Loucy (cell line): ENCODE results near the gene EFL1.

Experiments used
- H2AFZ ChIP-seq: fragments of 200-600 bp; sonication (generic); 2 replicates; pipeline ENCODE4 v1.6.0; 2016; ENCODE audit warnings: antibody characterized with exemption, mild to moderate bottlenecking, low read length, moderate library complexity
- H3F3A ChIP-seq: fragments of 200-600 bp; 2 replicates; pipeline ENCODE4 v1.6.0; 2016; ENCODE audit warnings: antibody characterized with exemption, low read depth, mild to moderate bottlenecking
- H3K27me3 ChIP-seq: fragments of 200-600 bp; sonication (generic); 2 replicates; pipeline ENCODE4 v1.6.1; 2014; ENCODE audit warnings: low read length, mild to moderate bottlenecking; ENCODE audit not compliant: insufficient read depth, poor library complexity, severe bottlenecking
- H3K36me3 ChIP-seq: fragments of 200-600 bp; sonication (generic); 2 replicates; pipeline ENCODE4 v1.6.1; 2016; ENCODE audit warnings: low read length; ENCODE audit not compliant: insufficient read depth
- H3K4me1 ChIP-seq: fragments of 200-600 bp; sonication (generic); 2 replicates; pipeline ENCODE4 v1.5.1; 2014; ENCODE audit warnings: low read length, mild to moderate bottlenecking; ENCODE audit not compliant: insufficient read depth, poor library complexity, severe bottlenecking
- H3K4me2 ChIP-seq: fragments of 200-600 bp; sonication (generic); 2 replicates; pipeline ENCODE4 v1.6.0; 2014; ENCODE audit warnings: antibody characterized with exemption, low read length, low read depth, mild to moderate bottlenecking; ENCODE audit not compliant: poor library complexity, severe bottlenecking
- H3K4me3 ChIP-seq: fragments of 200-600 bp; sonication (generic); 2 replicates; pipeline ENCODE4 v1.5.1; 2014; ENCODE audit warnings: low read length, mild to moderate bottlenecking, mixed read lengths; ENCODE audit not compliant: poor library complexity, severe bottlenecking
- H3K79me2 ChIP-seq: fragments of 200-600 bp; sonication (generic); 2 replicates; pipeline ENCODE4 v1.6.1; 2014; ENCODE audit warnings: low read length; ENCODE audit not compliant: insufficient read depth
- H3K9ac ChIP-seq: fragments of 200-600 bp; sonication (generic); 2 replicates; pipeline ENCODE4 v1.6.0; 2014; ENCODE audit warnings: mild to moderate bottlenecking, low read depth, low read length, moderate library complexity; ENCODE audit not compliant: poor library complexity, severe bottlenecking
- H3K9me2 ChIP-seq: fragments of 200-600 bp; sonication (generic); replicated peaks from 2 replicates; pipeline ENCODE4 v1.6.1; 2016; ENCODE audit warnings: low read depth, low read length, mixed read lengths
- H3K9me3 ChIP-seq: fragments of 200-600 bp; sonication (generic); 2 replicates; pipeline ENCODE4 v1.6.1; 2014; ENCODE audit warnings: mild to moderate bottlenecking, antibody characterized with exemption, low read length, low read depth; ENCODE audit not compliant: insufficient read depth
- H4K20me1 ChIP-seq: fragments of 200-600 bp; sonication (generic); 2 replicates; pipeline ENCODE4 v1.6.0; 2014; ENCODE audit warnings: antibody characterized with exemption, low read length, mild to moderate bottlenecking; ENCODE audit not compliant: insufficient read depth, poor library complexity, severe bottlenecking
- CTCF ChIP-seq: fragments of 200-600 bp; sonication (generic); conservative IDR thresholded peaks from 2 replicates; pipeline ENCODE4 v1.5.1; 2014; ENCODE audit warnings: mild to moderate bottlenecking, antibody characterized with exemption, low read length
- EZH2phosphoT487 ChIP-seq: fragments of 200-600 bp; IDR thresholded peaks from 2 replicates; pipeline ENCODE4 v1.6.1; 2018; ENCODE audit warnings: antibody characterized with exemption, mild to moderate bottlenecking, moderate library complexity, borderline replicate concordance

The EFL1 gene

GRCh38 chr15:82178061-82178460 is 84.5 kb downstream of the EFL1 start:
- H3K79me2 ChIP-seq, result no peaks in the 10 kb centered on the region
- no peak overlapping the region for H3K4me3 ChIP-seq
- no peak overlapping the region for H3K9ac ChIP-seq
- no peaks in the 10 kb centered on the region for H3F3A ChIP-seq
- H3K36me3 ChIP-seq, result no peaks in the 10 kb centered on the region; the same call in 1 of the 2 replicates
- H2AFZ ChIP-seq, result no peak overlapping the region
- H3K4me1 ChIP-seq, result peaks cover 10% of the 10 kb centered on the region
- TF ChIP-seq EZH2phosphoT487 (no peak), CTCF (no peak)
- no peak overlapping the region for H3K4me2 ChIP-seq
- H3K9me2 ChIP-seq, result no peaks in the 10 kb centered on the region
- no peaks in the 10 kb centered on the region for H3K9me3 ChIP-seq
- H3K27me3 ChIP-seq, result no peaks in the 10 kb centered on the region
- H4K20me1 ChIP-seq, result no peaks in the 10 kb centered on the region

GRCh38 chr15:82177291-82178010 is 85.1 kb downstream of the EFL1 start:
- Histone ChIP-seq H3K4me3 (no peak overlapping the region), H3F3A (no peaks in the 10 kb centered on the region), H3K9me3 (no peaks in the 10 kb centered on the region), H4K20me1 (no peaks in the 10 kb centered on the region), H3K4me1 (peaks cover 10% of the 10 kb centered on the region), H3K4me2 (no peak overlapping the region), H3K79me2 (no peaks in the 10 kb centered on the region), H3K27me3 (no peaks in the 10 kb centered on the region), H3K9me2 (no peaks in the 10 kb centered on the region), H3K36me3 (no peaks in the 10 kb centered on the region; the same call in 1 of the 2 replicates), H3K9ac (no peak overlapping the region), H2AFZ (no peak overlapping the region)
- no peak for TF ChIP-seq CTCF
- TF ChIP-seq EZH2phosphoT487, result no peak

- Histone ChIP-seq H3K4me3 (no peak overlapping the region), H3K4me1 (peaks cover 10% of the 10 kb centered on the region), H3K9me3 (no peaks in the 10 kb centered on the region), H2AFZ (no peak overlapping the region), H4K20me1 (no peaks in the 10 kb centered on the region), H3K36me3 (no peaks in the 10 kb centered on the region; the same call in 1 of the 2 replicates), H3K79me2 (no peaks in the 10 kb centered on the region), H3K9me2 (no peaks in the 10 kb centered on the region), H3F3A (no peaks in the 10 kb centered on the region), H3K27me3 (no peaks in the 10 kb centered on the region), H3K4me2 (no peak overlapping the region), H3K9ac (no peak overlapping the region)
- no peak for TF ChIP-seq EZH2phosphoT487
- TF ChIP-seq CTCF, result no peak; the same call in 1 of the 2 replicates
Observed at GRCh38 chr15:82176542-82176941, 86.0 kb downstream of the EFL1 start.
